LNCAP (cell line): ENCODE measurements around the gene SMYD3.

ENCODE experiments used
- CTCF ChIP-seq: fragments of 450-650 bp; IDR thresholded peaks from 2 replicates; pipeline ENCODE4 v1.5.1; 2017; ENCODE audit warnings: mild to moderate bottlenecking

SMYD3 gene

GRCh38 chr1:246144931-246145330, 362.1 kb downstream of the SMYD3 start:
- no peak for TF ChIP-seq CTCF

- no peak for TF ChIP-seq CTCF
Measured at GRCh38 chr1:246142320-246142893, 364.7 kb downstream of the SMYD3 start.

DNA sequence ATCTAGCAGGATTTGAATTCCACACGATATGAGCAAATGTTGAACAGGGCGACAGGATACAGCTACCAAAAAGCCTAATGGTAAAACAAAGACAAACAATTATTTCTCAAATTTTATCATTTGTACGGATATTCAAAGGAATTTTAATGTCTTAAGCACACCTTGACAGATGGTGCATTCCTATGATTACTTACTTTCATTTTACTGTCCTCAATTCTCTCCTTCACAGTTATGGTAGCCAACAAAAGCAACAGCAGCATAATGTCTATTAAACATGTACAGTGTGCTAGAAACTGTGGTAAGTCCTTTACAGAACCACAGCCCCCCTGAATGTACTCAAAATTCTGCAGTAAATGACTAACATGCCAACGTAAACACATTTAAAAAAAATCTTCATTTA, 365.8 kb downstream of the SMYD3 start:
- TF ChIP-seq CTCF = no peak

GRCh38 chr1:246139745-246140182, 367.3 kb downstream of the SMYD3 start:
- TF ChIP-seq CTCF = no peak

GRCh38 chr1:246138781-246139180, 368.3 kb downstream of the SMYD3 start:
- TF ChIP-seq CTCF = no peak

GRCh38 chr1:246136477-246136876, 370.6 kb downstream of the SMYD3 start:
- no peak for TF ChIP-seq CTCF

- no peak for TF ChIP-seq CTCF
Measured at GRCh38 chr1:246134789-246135188, 372.3 kb downstream of the SMYD3 start.

- no peak for TF ChIP-seq CTCF
Measured at GRCh38 chr1:246131095-246131494, 376.0 kb downstream of the SMYD3 start.
